MM.1S (cell line): ENCODE measurements around the gene TOR1A.

Experiments used
- CTCF ChIP-seq: fragments of 300-600 bp; sonication (generic); IDR thresholded peaks from 2 replicates; pipeline ENCODE4 v1.5.1; 2016; ENCODE audit warnings: antibody characterized with exemption, low read length, mixed read lengths
- EZH2 ChIP-seq: fragments of 300-600 bp; sonication (generic); optimal IDR thresholded peaks from 2 replicates; pipeline ENCODE3; 2017; ENCODE audit warnings: low read depth, mild to moderate bottlenecking, antibody characterized with exemption, low read length, mixed read lengths
- EZH2phosphoT487 ChIP-seq: fragments of 300-600 bp; sonication (generic); IDR thresholded peaks from 2 replicates; pipeline ENCODE4 v1.6.1; 2018; ENCODE audit warnings: antibody characterized with exemption, low read length

DNA sequence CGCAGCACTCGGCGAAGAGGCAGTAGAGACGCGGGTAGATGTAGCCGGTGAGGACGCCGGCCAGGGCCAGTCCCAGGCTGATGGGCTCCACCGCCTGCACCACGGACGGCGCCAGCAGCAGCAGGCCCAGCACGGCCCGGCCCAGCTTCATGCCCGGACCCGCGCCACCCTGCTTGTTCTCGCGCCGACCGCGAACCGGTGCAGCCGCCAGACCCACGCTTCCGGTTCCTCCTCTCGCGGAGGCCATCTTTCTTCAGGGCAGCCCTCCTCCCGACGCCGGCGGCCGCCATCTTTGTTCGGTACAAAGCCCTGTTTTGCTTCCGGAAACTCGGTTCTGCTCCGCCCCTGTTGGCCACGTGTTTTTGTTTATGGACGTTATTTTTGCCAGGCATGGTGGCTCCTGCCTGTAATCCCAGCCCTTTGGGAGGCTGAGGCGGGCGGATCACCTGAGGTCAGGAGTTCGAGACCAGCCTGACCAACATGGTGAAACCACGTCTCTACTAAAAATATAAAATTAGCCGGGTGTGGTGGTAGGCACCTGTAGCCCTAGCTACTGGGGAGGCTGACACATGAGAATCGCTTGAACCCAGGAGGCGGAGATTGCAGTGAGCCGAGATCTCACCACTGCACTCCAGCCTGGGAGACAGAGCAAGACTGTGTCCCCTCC lies at the start of gene TOR1A:
- TF ChIP-seq CTCF = no peak
- TF ChIP-seq EZH2phosphoT487 = no peak
- TF ChIP-seq EZH2 = no peak
